HG03025 (cell line): Measurements from ENCODE around the gene CAPZB.

Experiments
- ATAC-seq: cut with Tn5 transposase; IDR thresholded peaks from one replicate; pipeline ENCODE4 v1.9.1; 2021; ENCODE audit warnings: mild to moderate bottlenecking, moderate library complexity; ENCODE audit not compliant: unreplicated experiment, low FRiP score

CAPZB gene

GRCh38 chr1:19390901-19391595, 94.3 kb downstream of the CAPZB start:
- ATAC-seq = no peak

- no peak for ATAC-seq
Measured at GRCh38 chr1:19390166-19390850, 95.0 kb downstream of the CAPZB start.

GRCh38 chr1:19388980-19389379, 96.4 kb downstream of the CAPZB start:
- ATAC-seq = no peak

- no peak for ATAC-seq
Measured at GRCh38 chr1:19387045-19387467, 98.3 kb downstream of the CAPZB start.

GRCh38 chr1:19385869-19386591, 99.3 kb downstream of the CAPZB start:
- ATAC-seq = no peak

- ATAC-seq = no peak
Measured at GRCh38 chr1:19385221-19385620, 100.1 kb downstream of the CAPZB start.

GRCh38 chr1:19384772-19385187, 100.6 kb downstream of the CAPZB start:
- ATAC-seq = no peak

- no peak for ATAC-seq
Measured at GRCh38 chr1:19384113-19384512, 101.2 kb downstream of the CAPZB start.

- ATAC-seq = no peak
Measured at GRCh38 chr1:19382222-19382621, 103.1 kb downstream of the CAPZB start.

GRCh38 chr1:19381261-19381660, 104.1 kb downstream of the CAPZB start:
- ATAC-seq = no peak

GRCh38 chr1:19377812-19378718, 107.3 kb downstream of the CAPZB start:
- no peak for ATAC-seq

GRCh38 chr1:19376428-19377372, 108.6 kb downstream of the CAPZB start:
- no peak for ATAC-seq

- ATAC-seq = no peak
Measured at GRCh38 chr1:19375631-19376400, 109.5 kb downstream of the CAPZB start.

GRCh38 chr1:19374926-19375325, 110.4 kb downstream of the CAPZB start:
- ATAC-seq = no peak

GRCh38 chr1:19374083-19374801, 111.1 kb downstream of the CAPZB start:
- ATAC-seq = no peak

- no peak for ATAC-seq
Measured at GRCh38 chr1:19373211-19374082, 111.9 kb downstream of the CAPZB start.

GRCh38 chr1:19372602-19373001, 112.7 kb downstream of the CAPZB start:
- no peak for ATAC-seq
